ENCODE measurements around the gene TEAD2. TPM values are rescaled to one million over a fixed set of nuclear protein-coding genes. Genes with fewer than 3 reads are reported as not detected.

Gene TEAD2
- total and polyA plus RNA-seq, 9 of the 15 experiments (the other 6 are each of a cell fraction or from before 2014, with no cell fraction given): 1.6 to 27.0 (median 13.9) TPM

DNA sequence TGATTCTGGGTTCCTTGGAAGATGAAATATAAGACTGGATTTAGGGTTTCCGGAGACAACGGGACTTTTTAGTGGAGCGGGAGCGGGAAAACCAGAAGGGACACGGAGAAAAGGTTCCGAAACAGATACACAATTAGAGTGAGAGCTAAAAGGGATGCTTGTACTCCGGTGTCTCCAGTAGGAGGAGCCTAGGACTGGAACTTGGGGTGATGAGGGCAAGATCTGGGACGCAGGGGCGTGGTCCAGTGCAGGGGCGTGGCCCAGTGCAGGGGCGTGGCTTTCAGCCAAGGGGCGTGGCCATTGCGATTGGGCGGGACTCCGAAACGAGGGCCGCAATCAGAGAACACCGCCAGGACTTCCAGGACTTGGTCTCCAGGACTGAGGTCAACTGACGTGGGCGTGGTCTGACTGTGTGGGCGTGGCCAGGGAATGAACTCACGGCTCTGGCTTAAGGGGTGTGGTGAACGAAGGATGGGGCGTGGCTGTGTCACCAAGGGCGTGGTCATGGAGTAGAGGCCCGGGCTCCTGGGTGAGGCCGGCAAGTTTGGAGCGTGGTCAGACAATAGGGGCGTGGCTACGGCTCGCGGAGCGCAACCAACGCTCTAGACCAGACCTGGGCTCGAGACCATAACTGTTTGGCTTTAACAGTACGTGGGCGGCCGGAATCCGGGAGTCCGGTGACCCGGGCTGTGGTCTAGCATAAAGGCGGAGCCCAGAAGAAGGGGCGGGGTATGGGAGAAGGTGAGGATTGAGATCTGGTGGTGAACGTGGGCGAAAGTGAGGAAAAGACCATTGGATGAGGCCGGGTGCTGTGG is 1.3 kb upstream of the TEAD2 start, which contains the start of gene DKKL1 (continued):
- TF ChIP-seq, protein P1, sequence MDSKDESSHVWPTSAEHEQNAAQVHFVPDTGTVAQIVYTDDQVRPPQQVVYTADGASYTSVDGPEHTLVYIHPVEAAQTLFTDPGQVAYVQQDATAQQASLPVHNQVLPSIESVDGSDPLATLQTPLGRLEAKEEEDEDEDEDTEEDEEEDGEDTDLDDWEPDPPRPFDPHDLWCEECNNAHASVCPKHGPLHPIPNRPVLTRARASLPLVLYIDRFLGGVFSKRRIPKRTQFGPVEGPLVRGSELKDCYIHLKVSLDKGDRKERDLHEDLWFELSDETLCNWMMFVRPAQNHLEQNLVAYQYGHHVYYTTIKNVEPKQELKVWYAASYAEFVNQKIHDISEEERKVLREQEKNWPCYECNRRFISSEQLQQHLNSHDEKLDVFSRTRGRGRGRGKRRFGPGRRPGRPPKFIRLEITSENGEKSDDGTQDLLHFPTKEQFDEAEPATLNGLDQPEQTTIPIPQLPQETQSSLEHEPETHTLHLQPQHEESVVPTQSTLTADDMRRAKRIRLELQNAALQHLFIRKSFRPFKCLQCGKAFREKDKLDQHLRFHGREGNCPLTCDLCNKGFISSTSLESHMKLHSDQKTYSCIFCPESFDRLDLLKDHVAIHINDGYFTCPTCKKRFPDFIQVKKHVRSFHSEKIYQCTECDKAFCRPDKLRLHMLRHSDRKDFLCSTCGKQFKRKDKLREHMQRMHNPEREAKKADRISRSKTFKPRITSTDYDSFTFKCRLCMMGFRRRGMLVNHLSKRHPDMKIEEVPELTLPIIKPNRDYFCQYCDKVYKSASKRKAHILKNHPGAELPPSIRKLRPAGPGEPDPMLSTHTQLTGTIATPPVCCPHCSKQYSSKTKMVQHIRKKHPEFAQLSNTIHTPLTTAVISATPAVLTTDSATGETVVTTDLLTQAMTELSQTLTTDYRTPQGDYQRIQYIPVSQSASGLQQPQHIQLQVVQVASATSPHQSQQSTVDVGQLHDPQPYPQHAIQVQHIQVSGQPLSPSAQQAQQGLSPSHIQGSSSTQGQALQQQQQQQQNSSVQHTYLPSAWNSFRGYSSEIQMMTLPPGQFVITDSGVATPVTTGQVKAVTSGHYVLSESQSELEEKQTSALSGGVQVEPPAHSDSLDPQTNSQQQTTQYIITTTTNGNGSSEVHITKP (IDR thresholded peaks at IDR 0.05; ENCODE audit: partially characterized antibody): peak; percentile 88
- TF ChIP-seq TBP (optimal IDR thresholded peaks at IDR 0.05; ENCODE audit: low read depth, low read length) (peak; percentile 55), GABPB1 (CRISPR knock-in tag; IDR thresholded peaks at IDR 0.05) (peak; percentile 39; the same call in 1 of the 2 replicates), MED1 (CRISPR knock-in tag; IDR thresholded peaks at IDR 0.05; ENCODE audit: borderline replicate concordance) (no peak), ZBTB17 (CRISPR knock-in tag; IDR thresholded peaks at IDR 0.05) (no peak), ZFP36 (IDR thresholded peaks at IDR 0.05; ENCODE audit: low read depth, low read length, partially characterized antibody) (no peak), NR2C2 (CRISPR knock-in tag; IDR thresholded peaks at IDR 0.05) (peak; percentile 42; the same call in 1 of the 2 replicates), NR2C2 (tag; IDR thresholded peaks at IDR 0.05) (peak; percentile 78), ZNF707 (CRISPR knock-in tag; conservative IDR thresholded peaks at IDR 0.05) (no peak), RBM22 (IDR thresholded peaks at IDR 0.05; ENCODE audit: low read depth, low read length, poor library complexity, severe bottlenecking) (no peak)
- TF ChIP-seq, protein P2, sequence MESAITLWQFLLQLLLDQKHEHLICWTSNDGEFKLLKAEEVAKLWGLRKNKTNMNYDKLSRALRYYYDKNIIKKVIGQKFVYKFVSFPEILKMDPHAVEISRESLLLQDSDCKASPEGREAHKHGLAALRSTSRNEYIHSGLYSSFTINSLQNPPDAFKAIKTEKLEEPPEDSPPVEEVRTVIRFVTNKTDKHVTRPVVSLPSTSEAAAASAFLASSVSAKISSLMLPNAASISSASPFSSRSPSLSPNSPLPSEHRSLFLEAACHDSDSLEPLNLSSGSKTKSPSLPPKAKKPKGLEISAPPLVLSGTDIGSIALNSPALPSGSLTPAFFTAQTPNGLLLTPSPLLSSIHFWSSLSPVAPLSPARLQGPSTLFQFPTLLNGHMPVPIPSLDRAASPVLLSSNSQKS (CRISPR knock-in tag; IDR thresholded peaks at IDR 0.05): no peak
- TF ChIP-seq, protein P3, sequence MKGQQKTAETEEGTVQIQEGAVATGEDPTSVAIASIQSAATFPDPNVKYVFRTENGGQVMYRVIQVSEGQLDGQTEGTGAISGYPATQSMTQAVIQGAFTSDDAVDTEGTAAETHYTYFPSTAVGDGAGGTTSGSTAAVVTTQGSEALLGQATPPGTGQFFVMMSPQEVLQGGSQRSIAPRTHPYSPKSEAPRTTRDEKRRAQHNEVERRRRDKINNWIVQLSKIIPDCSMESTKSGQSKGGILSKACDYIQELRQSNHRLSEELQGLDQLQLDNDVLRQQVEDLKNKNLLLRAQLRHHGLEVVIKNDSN (CRISPR knock-in tag; IDR thresholded peaks at IDR 0.05): no peak; the same call in none of the 2 replicates
- TF ChIP-seq, protein P4, sequence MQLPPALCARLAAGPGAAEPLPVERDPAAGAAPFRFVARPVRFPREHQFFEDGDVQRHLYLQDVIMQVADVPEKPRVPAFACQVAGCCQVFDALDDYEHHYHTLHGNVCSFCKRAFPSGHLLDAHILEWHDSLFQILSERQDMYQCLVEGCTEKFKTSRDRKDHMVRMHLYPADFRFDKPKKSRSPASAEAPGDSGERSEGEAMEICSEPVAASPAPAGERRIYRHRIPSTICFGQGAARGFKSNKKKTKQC (CRISPR knock-in tag; IDR thresholded peaks at IDR 0.05): no peak; the same call in 1 of the 2 replicates
- TF ChIP-seq, protein P5, sequence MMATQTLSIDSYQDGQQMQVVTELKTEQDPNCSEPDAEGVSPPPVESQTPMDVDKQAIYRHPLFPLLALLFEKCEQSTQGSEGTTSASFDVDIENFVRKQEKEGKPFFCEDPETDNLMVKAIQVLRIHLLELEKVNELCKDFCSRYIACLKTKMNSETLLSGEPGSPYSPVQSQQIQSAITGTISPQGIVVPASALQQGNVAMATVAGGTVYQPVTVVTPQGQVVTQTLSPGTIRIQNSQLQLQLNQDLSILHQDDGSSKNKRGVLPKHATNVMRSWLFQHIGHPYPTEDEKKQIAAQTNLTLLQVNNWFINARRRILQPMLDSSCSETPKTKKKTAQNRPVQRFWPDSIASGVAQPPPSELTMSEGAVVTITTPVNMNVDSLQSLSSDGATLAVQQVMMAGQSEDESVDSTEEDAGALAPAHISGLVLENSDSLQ (IDR thresholded peaks at IDR 0.05): peak; percentile 87
- TF ChIP-seq, protein P6, sequence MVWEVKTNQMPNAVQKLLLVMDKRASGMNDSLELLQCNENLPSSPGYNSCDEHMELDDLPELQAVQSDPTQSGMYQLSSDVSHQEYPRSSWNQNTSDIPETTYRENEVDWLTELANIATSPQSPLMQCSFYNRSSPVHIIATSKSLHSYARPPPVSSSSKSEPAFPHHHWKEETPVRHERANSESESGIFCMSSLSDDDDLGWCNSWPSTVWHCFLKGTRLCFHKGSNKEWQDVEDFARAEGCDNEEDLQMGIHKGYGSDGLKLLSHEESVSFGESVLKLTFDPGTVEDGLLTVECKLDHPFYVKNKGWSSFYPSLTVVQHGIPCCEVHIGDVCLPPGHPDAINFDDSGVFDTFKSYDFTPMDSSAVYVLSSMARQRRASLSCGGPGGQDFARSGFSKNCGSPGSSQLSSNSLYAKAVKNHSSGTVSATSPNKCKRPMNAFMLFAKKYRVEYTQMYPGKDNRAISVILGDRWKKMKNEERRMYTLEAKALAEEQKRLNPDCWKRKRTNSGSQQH (CRISPR knock-in tag; IDR thresholded peaks at IDR 0.05): no peak
- TF ChIP-seq, protein P7, sequence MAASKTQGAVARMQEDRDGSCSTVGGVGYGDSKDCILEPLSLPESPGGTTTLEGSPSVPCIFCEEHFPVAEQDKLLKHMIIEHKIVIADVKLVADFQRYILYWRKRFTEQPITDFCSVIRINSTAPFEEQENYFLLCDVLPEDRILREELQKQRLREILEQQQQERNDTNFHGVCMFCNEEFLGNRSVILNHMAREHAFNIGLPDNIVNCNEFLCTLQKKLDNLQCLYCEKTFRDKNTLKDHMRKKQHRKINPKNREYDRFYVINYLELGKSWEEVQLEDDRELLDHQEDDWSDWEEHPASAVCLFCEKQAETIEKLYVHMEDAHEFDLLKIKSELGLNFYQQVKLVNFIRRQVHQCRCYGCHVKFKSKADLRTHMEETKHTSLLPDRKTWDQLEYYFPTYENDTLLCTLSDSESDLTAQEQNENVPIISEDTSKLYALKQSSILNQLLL (CRISPR knock-in tag; IDR thresholded peaks at IDR 0.05; ENCODE audit: borderline replicate concordance): no peak

Measured in K562 (cell line).